ENCODE measurements around the gene GATAD2A.
A peak's percentile ranks its signal among the peaks of the same experiment; 100 is the strongest.

DNA sequence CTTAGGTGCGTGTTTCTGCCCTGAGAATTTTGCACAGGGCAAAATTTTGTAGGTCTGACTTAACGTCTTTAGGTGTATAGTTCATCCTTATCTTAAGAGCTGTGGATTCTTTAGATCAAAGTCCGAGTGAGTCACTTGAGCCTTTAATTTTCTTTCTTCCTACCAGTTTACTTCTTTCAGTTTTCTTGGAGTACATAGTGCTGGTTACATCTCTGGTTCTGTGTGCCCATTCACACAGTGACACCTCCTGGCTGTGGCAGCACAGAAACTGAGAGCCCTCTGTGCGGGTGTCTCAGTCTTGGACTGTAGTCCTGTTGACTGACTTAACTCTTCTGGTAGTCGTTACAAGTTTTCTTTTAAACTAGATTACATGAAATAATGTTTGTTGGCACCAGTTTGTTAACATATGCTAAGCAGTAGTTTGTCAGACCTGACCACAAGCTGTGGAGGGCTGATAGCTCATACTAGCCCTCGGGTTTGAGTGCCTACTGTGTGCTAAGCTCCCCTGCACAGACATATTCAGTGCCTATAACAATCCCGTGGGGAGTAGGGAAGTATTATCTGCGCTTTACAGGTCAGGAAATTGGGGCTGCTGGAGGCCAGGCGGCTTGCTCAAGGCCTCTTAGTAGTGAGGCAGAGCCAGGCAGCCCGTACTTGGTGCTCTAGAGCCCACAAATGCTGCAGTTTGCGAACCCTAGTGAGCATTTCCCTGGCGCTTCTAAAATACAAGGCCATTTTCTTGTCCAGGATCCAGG is 1.6 kb downstream of the GATAD2A start:
- TF ChIP-seq POLR2A (IDR thresholded peaks at IDR 0.05) (peak; percentile 39), POLR2AphosphoS5 (IDR thresholded peaks at IDR 0.05) (peak in 1 of 3 donors; percentile 61), CTCF (IDR thresholded peaks at IDR 0.05) (peak; percentile 14 to 59 (median 33))

Data from transverse colon (tissue), 4 donors.